Caco-2 (cell line): ENCODE measurements around the gene NOP10. TPM values are rescaled to one million over a fixed set of nuclear protein-coding genes. Genes with fewer than 3 reads are reported as not detected.

ENCODE experiments used
- BruUV-seq: library from RNA; stranded (reverse); fragments of 400-500 nt; replicated peaks from 2 replicates; lab custom pipeline; 2021; lab: Mats Ljungman, UMichigan
- CTCF ChIA-PET: fragments of 300-600 bp; sonication (Branson Sonifier 250); formaldehyde crosslinking; loops from one replicate; lab custom pipeline; 2022; ENCODE audit warnings: antibody characterized with exemption; lab: Charles Lee
- POLR2A ChIA-PET: fragments of 300-600 bp; sonication (Branson Sonifier 250); formaldehyde crosslinking; loops from one replicate; lab custom pipeline; 2022; ENCODE audit warnings: antibody characterized with exemption; lab: Charles Lee
- DNase-seq, 2 experiments: peaks; one replicate each; pipeline versions ENCODE4 v3.0.0 to v3.0.0-alpha.2; 2020 to 2022
- H3K27me3 ChIP-seq: replicated peaks from 2 replicates; pipeline ENCODE4 v1.6.0; 2011; ENCODE audit warnings: low read length; ENCODE audit not compliant: control insufficient read depth, insufficient read depth
- H3K36me3 ChIP-seq: 2 replicates; pipeline ENCODE4 v1.5.1; 2011; ENCODE audit warnings: low read length; ENCODE audit not compliant: control insufficient read depth, insufficient read depth
- H3K4me1 ChIP-seq: fragments of 250-450 bp; sonication (Bioruptor Pico); 2 replicates; pipeline ENCODE4 v1.5.1; 2020; ENCODE audit warnings: mild to moderate bottlenecking
- H3K4me3 ChIP-seq: 2 replicates; pipeline ENCODE4 v1.5.1; 2011; ENCODE audit warnings: low read depth, mild to moderate bottlenecking, control low read depth, low read length
- H3K9me3 ChIP-seq: fragments of 250-450 bp; sonication (Bioruptor Pico); 2 replicates; pipeline ENCODE4 v1.5.1; 2020; ENCODE audit warnings: mild to moderate bottlenecking, moderate library complexity
- H3K27ac Mint-ChIP-seq: one replicate; pipeline ENCODE4 v1.8.0; 2022; ENCODE audit warnings: mixed read lengths; ENCODE audit not compliant: unreplicated experiment
- H3K27me3 Mint-ChIP-seq: one replicate; pipeline ENCODE4 v1.8.0; 2022; ENCODE audit warnings: mixed read lengths; ENCODE audit not compliant: insufficient read depth, unreplicated experiment
- H3K36me3 Mint-ChIP-seq: one replicate; pipeline ENCODE4 v1.8.0; 2022; ENCODE audit warnings: mild to moderate bottlenecking, mixed read lengths; ENCODE audit not compliant: insufficient read depth, unreplicated experiment
- H3K4me1 Mint-ChIP-seq: one replicate; pipeline ENCODE4 v1.8.0; 2022; ENCODE audit warnings: low read depth, mixed read lengths; ENCODE audit not compliant: unreplicated experiment
- H3K4me3 Mint-ChIP-seq: one replicate; pipeline ENCODE4 v1.8.0; 2022; ENCODE audit warnings: mild to moderate bottlenecking, moderate library complexity, mixed read lengths; ENCODE audit not compliant: unreplicated experiment
- H3K9me3 Mint-ChIP-seq: one replicate; pipeline ENCODE4 v1.8.0; 2022; ENCODE audit warnings: mixed read lengths; ENCODE audit not compliant: unreplicated experiment
- CTCF ChIP-seq, 2 experiments: fragments of 200-600 bp in 1 of 2; IDR thresholded peaks; 1 replicate in 1 of 2; 2 replicates in 1 of 2; pipeline versions ENCODE4 v1.5.1 to v1.8.0; 2011 to 2022; ENCODE audit warnings: antibody characterized with exemption in 1 of 2, control low read depth in 1 of 2, inconsistent platforms in 1 of 2, low read depth in 1 of 2, low read length in 1 of 2, mild to moderate bottlenecking in 1 of 2, moderate library complexity in 1 of 2; ENCODE audit not compliant: insufficient read depth in 1 of 2, severe bottlenecking in 1 of 2, unreplicated experiment in 1 of 2
- intact Hi-C: fragments of 100-400 bp; cut with micrococcal nuclease; formaldehyde crosslinking; loops from one replicate; pipeline ENCODE4 v1.10.0; 2022; ENCODE audit not compliant: unreplicated experiment
- total RNA-seq: library from RNA; stranded (reverse); gene quantifications from 2 replicates; pipeline ENCODE4 v1.2.3, GENCODE V29; 2022

Gene NOP10
- total RNA-seq, 1 experiment from 2014 or later = 171 TPM

GRCh38 chr15:34331809-34332208 lies 11.1 kb downstream of the NOP10 start:
- intact Hi-C loops = no loop called here
- Histone ChIP-seq H3K27me3 (no peaks in the 10 kb centered on the region), H3K9me3 (no peaks in the 10 kb centered on the region), H3K36me3 (no peaks in the 10 kb centered on the region), H3K4me3 (no peak overlapping the region), H3K4me1 (no peaks in the 10 kb centered on the region)
- no peak overlapping the region for H3K4me3 Mint-ChIP-seq
- no TSS peak for BruUV-seq
- H3K27ac Mint-ChIP-seq = no peak overlapping the region
- no peaks in the 10 kb centered on the region for H3K4me1 Mint-ChIP-seq
- ChIA-PET POLR2A (no interaction called here), CTCF (no interaction called here)
- no peak for DNase-seq
- H3K27me3 Mint-ChIP-seq = no peaks in the 10 kb centered on the region
- no peaks in the 10 kb centered on the region for H3K9me3 Mint-ChIP-seq
- peaks cover under 1% of the 10 kb centered on the region for H3K36me3 Mint-ChIP-seq
- TF ChIP-seq CTCF (IDR thresholded peaks at IDR 0.05; ENCODE audit: insufficient read depth in 1 of 2, low read depth in 1 of 2, low read length in 1 of 2, severe bottlenecking in 1 of 2, unreplicated experiment in 1 of 2) = no peak

GRCh38 chr15:34330279-34330678 lies 12.7 kb downstream of the NOP10 start:
- H3K27ac Mint-ChIP-seq = no peak overlapping the region
- ChIA-PET POLR2A (interaction anchor here (0.9 kb wide), 1 partner anchor 11 kb away, joined by 4 read pairs; no protein-coding TSS in a partner anchor), CTCF (no interaction called here)

GRCh38 chr15:34329006-34329405 lies 13.9 kb downstream of the NOP10 start:
- H3K36me3 ChIP-seq = no peaks in the 10 kb centered on the region
- ChIA-PET CTCF (no interaction called here), POLR2A (no interaction called here)
- Mint-ChIP-seq H3K27ac (no peak overlapping the region), H3K36me3 (no peaks in the 10 kb centered on the region), H3K4me1 (no peaks in the 10 kb centered on the region), H3K9me3 (no peaks in the 10 kb centered on the region), H3K27me3 (no peaks in the 10 kb centered on the region), H3K4me3 (no peak overlapping the region)
- H3K9me3 ChIP-seq = no peaks in the 10 kb centered on the region
- H3K27me3 ChIP-seq = no peaks in the 10 kb centered on the region
- no peak for DNase-seq
- no peak overlapping the region for H3K4me3 ChIP-seq
- intact Hi-C loops = no loop called here
- no peaks in the 10 kb centered on the region for H3K4me1 ChIP-seq
- TF ChIP-seq CTCF (IDR thresholded peaks at IDR 0.05; ENCODE audit: insufficient read depth in 1 of 2, low read depth in 1 of 2, low read length in 1 of 2, severe bottlenecking in 1 of 2, unreplicated experiment in 1 of 2) = no peak
- no TSS peak for BruUV-seq

More at GRCh38 chr15:34330279-34330678, 12.7 kb downstream of the NOP10 start:
- no TSS peak for BruUV-seq
- Histone ChIP-seq H3K4me1 (no peaks in the 10 kb centered on the region), H3K27me3 (no peaks in the 10 kb centered on the region), H3K36me3 (no peaks in the 10 kb centered on the region), H3K4me3 (no peak overlapping the region), H3K9me3 (no peaks in the 10 kb centered on the region)
- H3K4me1 Mint-ChIP-seq = no peaks in the 10 kb centered on the region
- no peak overlapping the region for H3K4me3 Mint-ChIP-seq
- H3K9me3 Mint-ChIP-seq = no peaks in the 10 kb centered on the region
- H3K36me3 Mint-ChIP-seq = no peaks in the 10 kb centered on the region
- intact Hi-C loops = no loop called here
- DNase-seq = no peak
- no peak for TF ChIP-seq CTCF (IDR thresholded peaks at IDR 0.05; ENCODE audit: insufficient read depth in 1 of 2, low read depth in 1 of 2, low read length in 1 of 2, severe bottlenecking in 1 of 2, unreplicated experiment in 1 of 2)
- no peaks in the 10 kb centered on the region for H3K27me3 Mint-ChIP-seq
